Neural progenitor cell (in vitro differentiated cells): ENCODE measurements around the gene TOMM20L. TPM values are rescaled to one million over a fixed set of nuclear protein-coding genes. Genes with fewer than 3 reads are reported as not detected.

Experiments used
- DNase-seq: peaks from one replicate; pipeline ENCODE4 v3.0.0-alpha.2; 2016; ENCODE audit warnings: low spot score
- H2AFZ ChIP-seq: fragments of 200-600 bp; sonication (generic); replicated peaks from 2 replicates; pipeline ENCODE4 v1.6.1; 2016; ENCODE audit warnings: antibody characterized with exemption
- H3F3A ChIP-seq: fragments of 200-600 bp; sonication (generic); 2 replicates; pipeline ENCODE4 v1.6.1; 2016; ENCODE audit warnings: antibody characterized with exemption, low read depth
- H3K27ac ChIP-seq: fragments of 200-600 bp; sonication (generic); 2 replicates; pipeline ENCODE4 v1.5.1; 2016; ENCODE audit warnings: mild to moderate bottlenecking
- H3K27me3 ChIP-seq: fragments of 200-600 bp; sonication (generic); 2 replicates; pipeline ENCODE4 v1.6.1; 2016; ENCODE audit warnings: mild to moderate bottlenecking, moderate library complexity
- H3K36me3 ChIP-seq: fragments of 200-600 bp; sonication (generic); 2 replicates; pipeline ENCODE4 v1.5.1; 2016
- H3K4me1 ChIP-seq: fragments of 200-600 bp; sonication (generic); 2 replicates; pipeline ENCODE4 v1.6.1; 2016; ENCODE audit warnings: mixed run types
- H3K4me2 ChIP-seq: fragments of 200-600 bp; sonication (generic); 2 replicates; pipeline ENCODE4 v1.6.1; 2016
- H3K4me3 ChIP-seq: fragments of 200-600 bp; sonication (generic); 2 replicates; pipeline ENCODE4 v1.5.1; 2016
- H3K79me2 ChIP-seq: fragments of 200-600 bp; sonication (generic); 2 replicates; pipeline ENCODE4 v1.6.1; 2016; ENCODE audit warnings: low read depth
- H3K9ac ChIP-seq: fragments of 200-600 bp; sonication (generic); 2 replicates; pipeline ENCODE4 v1.6.1; 2016
- H3K9me3 ChIP-seq: fragments of 200-600 bp; sonication (generic); 2 replicates; pipeline ENCODE4 v1.5.1; 2016; ENCODE audit warnings: low read depth
- H4K20me1 ChIP-seq: fragments of 200-600 bp; sonication (generic); 2 replicates; pipeline ENCODE4 v1.6.1; 2016; ENCODE audit warnings: low read depth
- H3K27ac Mint-ChIP-seq: 3 replicates; pipeline ENCODE4 v1.8.0; 2021; ENCODE audit warnings: mixed read lengths
- H3K27me3 Mint-ChIP-seq: 2 replicates; pipeline ENCODE4 v1.8.0; 2022; ENCODE audit warnings: low read depth, mild to moderate bottlenecking, inconsistent platforms, moderate library complexity, mixed read lengths; ENCODE audit not compliant: insufficient read depth
- H3K36me3 Mint-ChIP-seq: 3 replicates; pipeline ENCODE4 v1.8.0; 2021; ENCODE audit warnings: mixed read lengths
- H3K4me1 Mint-ChIP-seq: 3 replicates; pipeline ENCODE4 v1.8.0; 2021; ENCODE audit warnings: mixed read lengths
- H3K4me3 Mint-ChIP-seq: 3 replicates; pipeline ENCODE4 v1.8.0; 2021; ENCODE audit warnings: mild to moderate bottlenecking, moderate library complexity, mixed read lengths
- H3K9me3 Mint-ChIP-seq: 3 replicates; pipeline ENCODE4 v1.8.0; 2020; ENCODE audit warnings: mixed read lengths
- CTCF ChIP-seq: fragments of 200-600 bp; sonication (generic); IDR thresholded peaks from 2 replicates; pipeline ENCODE4 v1.5.1; 2017; ENCODE audit warnings: antibody characterized with exemption, mild to moderate bottlenecking
- EZH2 ChIP-seq: fragments of 200-600 bp; sonication (generic); IDR thresholded peaks from 2 replicates; pipeline ENCODE4 v1.6.1; 2017; ENCODE audit warnings: antibody characterized with exemption, mild to moderate bottlenecking, moderate library complexity
- EZH2phosphoT487 ChIP-seq: fragments of 200-600 bp; sonication (generic); IDR thresholded peaks from 2 replicates; pipeline ENCODE4 v1.6.1; 2017; ENCODE audit warnings: antibody characterized with exemption
- total RNA-seq: library from RNA; depleted of rRNA; stranded (reverse); fragments of >200 nt; gene quantifications from 2 replicates; pipeline ENCODE4 v1.2.3, GENCODE V29; 2015; ENCODE audit warnings: low replicate concordance

Gene TOMM20L
- total RNA-seq, 1 donor from 2014 or later = not detected

GRCh38 chr14:58367296-58367695 is 28.4 kb upstream of the TOMM20L start:
- Histone ChIP-seq H3K4me3 (no peak overlapping the region), H3K79me2 (no peaks in the 10 kb centered on the region), H4K20me1 (no peaks in the 10 kb centered on the region), H3K4me1 (no peaks in the 10 kb centered on the region), H3F3A (no peaks in the 10 kb centered on the region), H3K27me3 (no peaks in the 10 kb centered on the region), H3K9me3 (no peaks in the 10 kb centered on the region), H3K27ac (no peak overlapping the region), H3K9ac (no peak overlapping the region), H3K4me2 (no peak overlapping the region), H2AFZ (no peak overlapping the region), H3K36me3 (peaks cover 26% of the 10 kb centered on the region)
- Mint-ChIP-seq H3K27ac (no peak overlapping the region), H3K4me3 (no peak overlapping the region), H3K36me3 (peaks cover 18% of the 10 kb centered on the region), H3K9me3 (no peaks in the 10 kb centered on the region), H3K4me1 (no peaks in the 10 kb centered on the region), H3K27me3 (no peaks in the 10 kb centered on the region)
- TF ChIP-seq EZH2 (no peak), CTCF (no peak), EZH2phosphoT487 (no peak)
- no peak for DNase-seq

DNA sequence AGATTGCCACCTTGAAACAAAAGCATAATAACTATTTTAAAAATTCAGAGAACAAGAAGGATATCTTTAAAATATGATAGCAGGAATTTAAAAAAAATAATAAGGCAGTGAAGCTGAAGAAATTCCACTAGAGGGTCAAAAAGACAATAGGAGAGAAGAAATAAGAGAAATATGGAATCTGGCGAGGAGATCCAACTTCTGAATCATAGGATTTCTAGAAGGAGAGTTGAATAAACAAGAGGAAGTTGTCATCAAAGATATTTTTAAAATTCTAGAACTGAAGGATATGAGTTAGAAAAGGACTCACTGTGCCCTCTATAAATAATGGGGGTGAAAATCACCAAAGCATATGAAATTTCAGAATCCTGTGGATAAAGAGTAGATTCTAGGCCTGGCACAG is 26.8 kb upstream of the TOMM20L start:
- TF ChIP-seq EZH2phosphoT487 (no peak), EZH2 (no peak), CTCF (no peak)
- Histone ChIP-seq H3K9ac (no peak overlapping the region), H3K4me3 (no peak overlapping the region), H3K4me2 (no peak overlapping the region), H3F3A (no peaks in the 10 kb centered on the region), H3K4me1 (no peaks in the 10 kb centered on the region), H2AFZ (no peak overlapping the region), H4K20me1 (no peaks in the 10 kb centered on the region), H3K9me3 (no peaks in the 10 kb centered on the region), H3K79me2 (no peaks in the 10 kb centered on the region), H3K27ac (no peak overlapping the region), H3K27me3 (no peaks in the 10 kb centered on the region), H3K36me3 (peaks cover 40% of the 10 kb centered on the region)
- H3K36me3 Mint-ChIP-seq = peaks cover 20% of the 10 kb centered on the region
- no peaks in the 10 kb centered on the region for H3K9me3 Mint-ChIP-seq
- H3K27ac Mint-ChIP-seq = no peak overlapping the region
- DNase-seq = no peak
- H3K4me1 Mint-ChIP-seq = no peaks in the 10 kb centered on the region
- no peaks in the 10 kb centered on the region for H3K27me3 Mint-ChIP-seq
- no peak overlapping the region for H3K4me3 Mint-ChIP-seq

- no peaks in the 10 kb centered on the region for H4K20me1 ChIP-seq
- H3K27ac Mint-ChIP-seq = no peak overlapping the region
Measured at GRCh38 chr14:58376791-58377190, 18.9 kb upstream of the TOMM20L start.

More at GRCh38 chr14:58376791-58377190, 18.9 kb upstream of the TOMM20L start:
- Histone ChIP-seq H3K9ac (no peak overlapping the region), H3K27ac (no peak overlapping the region), H3K36me3 (peaks cover 24% of the 10 kb centered on the region), H2AFZ (no peak overlapping the region), H3K27me3 (no peaks in the 10 kb centered on the region), H3K4me2 (no peak overlapping the region), H3F3A (no peaks in the 10 kb centered on the region), H3K4me3 (no peak overlapping the region), H3K79me2 (no peaks in the 10 kb centered on the region), H3K9me3 (no peaks in the 10 kb centered on the region), H3K4me1 (no peaks in the 10 kb centered on the region)
- H3K4me1 Mint-ChIP-seq = no peaks in the 10 kb centered on the region
- no peak for TF ChIP-seq CTCF
- no peak for TF ChIP-seq EZH2phosphoT487
- no peak for TF ChIP-seq EZH2
- H3K9me3 Mint-ChIP-seq = peaks cover 4% of the 10 kb centered on the region
- no peak for DNase-seq
- H3K36me3 Mint-ChIP-seq = peaks cover 24% of the 10 kb centered on the region
- H3K27me3 Mint-ChIP-seq = no peaks in the 10 kb centered on the region
- H3K4me3 Mint-ChIP-seq = no peak overlapping the region
